CD14-positive monocyte (primary cell): Measurements from ENCODE around the gene TSBP1. TPM values are rescaled to one million over a fixed set of nuclear protein-coding genes. Genes with fewer than 3 reads are reported as not detected.
"Not testable (repeated sequence)": the region's sequence is repeated elsewhere in the genome, so short reads cannot be mapped to it uniquely, and the experiment has no call there.

ENCODE experiments used
- DNase-seq, 3 donors: peaks; one replicate each; pipeline ENCODE4 v3.0.0-alpha.2; 2011 to 2022
- H2AFZ ChIP-seq: 2 replicates; pipeline ENCODE4 v1.6.0; 2012; ENCODE audit warnings: mild to moderate bottlenecking, low read depth, low read length, inconsistent platforms; ENCODE audit not compliant: insufficient read depth, poor library complexity, severe bottlenecking
- H3K27ac ChIP-seq, 2 donors: 1 replicate in 1 of 2; 2 replicates in 1 of 2; pipeline ENCODE4 v1.5.1; 2012 to 2013; ENCODE audit warnings: low read length in 2 of 2, control low read depth in 1 of 2, inconsistent platforms in 1 of 2, low read depth in 1 of 2, mild to moderate bottlenecking in 1 of 2
- H3K27me3 ChIP-seq, 2 donors: one replicate each; pipeline versions ENCODE4 v1.6.0 to v1.6.1; 2011 to 2013; ENCODE audit warnings: low read length in 2 of 2; ENCODE audit not compliant: control insufficient read depth in 2 of 2, insufficient read depth in 2 of 2
- H3K36me3 ChIP-seq, 2 donors: replicated peaks in 1 of 2; 1 replicate in 1 of 2; 2 replicates in 1 of 2; pipeline versions ENCODE4 v1.5.1 to v1.6.1; 2012 to 2013; ENCODE audit warnings: low read length in 2 of 2, control low read depth in 1 of 2, inconsistent platforms in 1 of 2, mild to moderate bottlenecking in 1 of 2; ENCODE audit not compliant: insufficient read depth in 2 of 2, control insufficient read depth in 1 of 2
- H3K4me1 ChIP-seq, 2 donors: 1 replicate in 1 of 2; 2 replicates in 1 of 2; pipeline versions ENCODE4 v1.5.1 to v1.6.1; 2012 to 2013; ENCODE audit warnings: low read length in 2 of 2, control low read depth in 1 of 2, inconsistent platforms in 1 of 2, mild to moderate bottlenecking in 1 of 2, moderate library complexity in 1 of 2; ENCODE audit not compliant: insufficient read depth in 2 of 2, control insufficient read depth in 1 of 2
- H3K4me2 ChIP-seq: replicated peaks from 2 replicates; pipeline ENCODE3; 2012; ENCODE audit warnings: low read length, moderate library complexity, mild to moderate bottlenecking; ENCODE audit not compliant: poor library complexity, severe bottlenecking; ENCODE audit errors: extremely low read depth
- H3K4me3 ChIP-seq, 3 experiments: fragments of 200-600 bp in 1 of 3; sonication (generic) in 1 of 3; replicated peaks in 1 of 3; 1 replicate in 2 of 3; 2 replicates in 1 of 3; pipeline ENCODE4 v1.5.1; 2011 to 2013; ENCODE audit warnings: low read length in 3 of 3, mild to moderate bottlenecking in 3 of 3, control low read depth in 2 of 3, low read depth in 2 of 3, inconsistent platforms in 1 of 3, moderate library complexity in 1 of 3
- H3K79me2 ChIP-seq: 2 replicates; pipeline ENCODE4 v1.6.0; 2012; ENCODE audit warnings: mild to moderate bottlenecking, control low read depth, inconsistent platforms, low read length, moderate library complexity; ENCODE audit not compliant: insufficient read depth
- H3K9ac ChIP-seq: 2 replicates; pipeline ENCODE4 v1.6.0; 2017; ENCODE audit warnings: low read length, mild to moderate bottlenecking; ENCODE audit not compliant: insufficient read depth, poor library complexity, severe bottlenecking
- H3K9me3 ChIP-seq, 2 donors: replicated peaks in 1 of 2; 1 replicate in 1 of 2; 2 replicates in 1 of 2; pipeline versions ENCODE4 v1.5.1 to v1.6.1; 2012 to 2013; ENCODE audit warnings: low read length in 2 of 2, control low read depth in 1 of 2; ENCODE audit not compliant: control insufficient read depth in 1 of 2, insufficient read depth in 1 of 2
- H4K20me1 ChIP-seq: 2 replicates; pipeline ENCODE4 v1.6.0; 2012; ENCODE audit warnings: mild to moderate bottlenecking, low read length, control low read depth, moderate library complexity; ENCODE audit not compliant: insufficient read depth
- H3K27ac Mint-ChIP-seq, 7 donors: one replicate each; pipeline ENCODE4 v1.8.0; 2020; ENCODE audit warnings: mild to moderate bottlenecking in 7 of 7, mixed read lengths in 7 of 7, moderate library complexity in 6 of 7, inconsistent platforms in 2 of 7
- H3K27me3 Mint-ChIP-seq, 3 donors: one replicate each; pipeline ENCODE4 v1.8.0; 2021 to 2022; ENCODE audit warnings: low read depth in 3 of 3, mild to moderate bottlenecking in 3 of 3, mixed read lengths in 3 of 3, moderate library complexity in 3 of 3, inconsistent platforms in 1 of 3
- H3K36me3 Mint-ChIP-seq, 2 donors: one replicate each; pipeline ENCODE4 v1.8.0; 2020; ENCODE audit warnings: mixed read lengths in 2 of 2, inconsistent platforms in 1 of 2, mild to moderate bottlenecking in 1 of 2
- H3K4me1 Mint-ChIP-seq: one replicate; pipeline ENCODE4 v1.8.0; 2020; ENCODE audit warnings: mild to moderate bottlenecking, mixed read lengths
- H3K4me3 Mint-ChIP-seq, 2 donors: one replicate each; pipeline ENCODE4 v1.8.0; 2020; ENCODE audit warnings: mild to moderate bottlenecking in 2 of 2, mixed read lengths in 2 of 2, moderate library complexity in 1 of 2
- H3K9me3 Mint-ChIP-seq, 7 donors: one replicate each; pipeline ENCODE4 v1.8.0; 2020 to 2022; ENCODE audit warnings: mixed read lengths in 7 of 7, mild to moderate bottlenecking in 6 of 7, moderate library complexity in 6 of 7, inconsistent platforms in 2 of 7
- WGBS: methylation state at CpG from one replicate; pipeline ENCODE4 v1.1.5; 2013; ENCODE audit warnings: missing lambda C conversion rate; ENCODE audit not compliant: insufficient coverage; 5-methylcytosine and 5-hydroxymethylcytosine counted together
- intact Hi-C, 2 donors: fragments of 100-400 bp; cut with micrococcal nuclease; formaldehyde crosslinking; loops; one replicate each; pipeline versions ENCODE4 v1.15.0 to v1.15.1; 2023
- polyA plus RNA-seq, 3 donors: library from polyadenylated mRNA; depleted of rRNA in 1 of 3; unstranded in 2 of 3; stranded (reverse) in 1 of 3; fragments of 300-500 nt in 2 of 3; fragments of >200 nt in 1 of 3; fragmentation: Illumina TruSeq in 2 of 3; gene quantifications; 1 replicate in 2 of 3; 2 replicates in 1 of 3; pipeline ENCODE4 v1.2.3, GENCODE V29; 2012 to 2021
- TF ChIP-seq, protein P1 (sequence below): fragments of 200-600 bp; IDR thresholded peaks from one replicate; pipeline ENCODE4 v1.8.0; 2022; ENCODE audit warnings: antibody characterized with exemption, mild to moderate bottlenecking

The TSBP1 gene
- polyA plus RNA-seq, 3 donors: not detected

DNA sequence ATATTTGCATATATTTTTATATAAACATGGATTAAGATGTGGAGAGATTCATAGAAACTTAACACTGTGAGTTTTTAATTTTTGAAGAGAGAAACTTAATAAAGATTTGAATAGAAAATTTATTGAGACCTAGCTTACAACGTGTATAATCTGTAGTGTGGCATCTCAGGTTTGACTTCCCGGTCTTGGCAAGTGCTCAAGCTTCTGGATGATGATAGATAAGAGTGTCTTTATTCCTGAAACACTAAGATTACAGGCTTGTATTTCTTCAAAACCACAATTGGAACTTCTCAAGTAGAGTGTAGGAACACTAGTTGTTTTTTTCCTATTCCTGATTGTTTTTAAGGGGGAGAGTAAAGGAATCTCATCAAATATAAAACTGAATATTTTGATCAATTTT lies 83.3 kb downstream of the TSBP1 start:
- Mint-ChIP-seq H3K27me3 (peaks cover 0 to 9% (median 8%) of the 10 kb centered on the region in 3 donors), H3K4me1 (peaks cover 5% of the 10 kb centered on the region), H3K27ac (no peak overlapping the region), H3K9me3 (no peaks in the 10 kb centered on the region), H3K4me3 (no peak overlapping the region), H3K36me3 (no peaks in the 10 kb centered on the region)
- H3K9me3 ChIP-seq: no peaks in the 10 kb centered on the region
- no peak overlapping the region for H3K9ac ChIP-seq
- DNase-seq: no peak
- no CpG with 5 or more reads among the region's 2 CpGs for WGBS
- H2AFZ ChIP-seq: no peak overlapping the region
- H3K27me3 ChIP-seq: peaks cover 0 to 7% of the 10 kb centered on the region in 2 donors
- intact Hi-C loops: no loop called here
- TF ChIP-seq, protein P1, sequence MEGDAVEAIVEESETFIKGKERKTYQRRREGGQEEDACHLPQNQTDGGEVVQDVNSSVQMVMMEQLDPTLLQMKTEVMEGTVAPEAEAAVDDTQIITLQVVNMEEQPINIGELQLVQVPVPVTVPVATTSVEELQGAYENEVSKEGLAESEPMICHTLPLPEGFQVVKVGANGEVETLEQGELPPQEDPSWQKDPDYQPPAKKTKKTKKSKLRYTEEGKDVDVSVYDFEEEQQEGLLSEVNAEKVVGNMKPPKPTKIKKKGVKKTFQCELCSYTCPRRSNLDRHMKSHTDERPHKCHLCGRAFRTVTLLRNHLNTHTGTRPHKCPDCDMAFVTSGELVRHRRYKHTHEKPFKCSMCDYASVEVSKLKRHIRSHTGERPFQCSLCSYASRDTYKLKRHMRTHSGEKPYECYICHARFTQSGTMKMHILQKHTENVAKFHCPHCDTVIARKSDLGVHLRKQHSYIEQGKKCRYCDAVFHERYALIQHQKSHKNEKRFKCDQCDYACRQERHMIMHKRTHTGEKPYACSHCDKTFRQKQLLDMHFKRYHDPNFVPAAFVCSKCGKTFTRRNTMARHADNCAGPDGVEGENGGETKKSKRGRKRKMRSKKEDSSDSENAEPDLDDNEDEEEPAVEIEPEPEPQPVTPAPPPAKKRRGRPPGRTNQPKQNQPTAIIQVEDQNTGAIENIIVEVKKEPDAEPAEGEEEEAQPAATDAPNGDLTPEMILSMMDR: no peak
- no peaks in the 10 kb centered on the region for H4K20me1 ChIP-seq
- no peak overlapping the region for H3K4me3 ChIP-seq
- no peak overlapping the region for H3K4me2 ChIP-seq
- no peaks in the 10 kb centered on the region for H3K4me1 ChIP-seq
- no peaks in the 10 kb centered on the region for H3K79me2 ChIP-seq
- no peaks in the 10 kb centered on the region for H3K36me3 ChIP-seq
- H3K27ac ChIP-seq: no peak overlapping the region

DNA sequence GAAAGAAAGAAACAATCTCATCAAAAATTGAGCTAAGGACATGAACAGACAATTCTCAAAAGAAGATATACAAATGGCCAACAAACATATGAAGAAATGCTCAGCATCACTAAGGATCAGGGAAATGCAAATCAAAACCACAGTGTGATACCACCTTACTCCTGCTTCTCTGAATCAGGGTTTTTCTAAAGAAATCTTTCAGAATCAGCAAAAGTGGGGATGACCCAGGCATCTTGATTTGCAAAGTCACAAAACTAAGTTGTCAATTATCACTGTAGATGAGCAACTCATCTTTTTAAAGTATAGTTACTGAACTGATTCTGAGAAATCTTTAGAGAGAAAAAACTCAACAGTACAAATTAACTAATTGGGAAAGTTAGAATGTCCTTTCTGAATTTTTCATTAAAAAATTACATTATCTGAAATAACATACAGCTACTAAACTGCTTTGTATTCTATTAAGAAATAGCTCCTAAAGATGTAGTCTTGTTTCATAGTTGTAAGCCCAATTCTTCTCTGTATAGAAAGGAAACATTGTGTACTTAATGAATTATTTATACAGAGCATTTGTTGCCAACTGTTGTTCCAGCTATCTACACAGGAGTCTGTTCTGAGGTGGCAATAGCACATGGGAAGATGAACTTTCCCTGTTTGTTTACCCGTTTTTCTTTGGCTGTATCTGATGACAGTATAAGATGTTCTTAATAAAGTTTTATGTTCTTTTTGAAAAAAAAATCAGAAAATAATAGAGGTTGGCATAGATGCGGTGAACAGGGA lies 97.7 kb downstream of the TSBP1 start:
- intact Hi-C loops, H3K9ac ChIP-seq, H2AFZ ChIP-seq, H3K4me3 ChIP-seq, H3K9me3 ChIP-seq, H3K27me3 Mint-ChIP-seq, H4K20me1 ChIP-seq, DNase-seq, H3K79me2 ChIP-seq, H3K27ac ChIP-seq, H3K27me3 ChIP-seq, H3K4me3 Mint-ChIP-seq, H3K36me3 Mint-ChIP-seq, H3K27ac Mint-ChIP-seq, H3K36me3 ChIP-seq, H3K4me2 ChIP-seq: not testable (repeated sequence)
- H3K4me1 Mint-ChIP-seq: peaks cover 18% of the 10 kb centered on the region
- WGBS: no CpG with 5 or more reads among the region's 2 CpGs
- peaks cover under 1 to 13% (median 8%) of the 10 kb centered on the region in 7 donors for H3K9me3 Mint-ChIP-seq
- peaks cover 11 to 18% of the 10 kb centered on the region in 2 donors for H3K4me1 ChIP-seq
